Kidney epithelial cell (primary cell): ENCODE results near the gene TMC1. TPM values are rescaled to one million over a fixed set of nuclear protein-coding genes. Genes with fewer than 3 reads are reported as not detected.

Experiments used
- DNase-seq: peaks from one replicate; pipeline ENCODE4 v3.0.0-alpha.2; 2010; ENCODE audit warnings: low read depth
- H3K27me3 ChIP-seq: 2 replicates; pipeline ENCODE4 v1.6.0; 2011; ENCODE audit warnings: low read length; ENCODE audit not compliant: control insufficient read depth, insufficient read depth
- H3K36me3 ChIP-seq: 2 replicates; pipeline ENCODE4 v1.5.1; 2011; ENCODE audit warnings: low read length; ENCODE audit not compliant: control insufficient read depth, insufficient read depth
- H3K4me3 ChIP-seq: 2 replicates; pipeline ENCODE4 v1.5.1; 2011; ENCODE audit warnings: low read depth, mild to moderate bottlenecking, control low read depth, low read length
- total RNA-seq: library from RNA; depleted of rRNA; stranded (reverse); fragments of >200 nt; gene quantifications from 2 replicates; pipeline ENCODE4 v1.2.3, GENCODE V29; 2015
- TF ChIP-seq, protein P1 (sequence below): IDR thresholded peaks from 2 replicates; pipeline ENCODE4 v1.5.1; 2011; ENCODE audit warnings: mild to moderate bottlenecking, moderate library complexity, low read length, control low read depth, inconsistent platforms; ENCODE audit not compliant: insufficient read depth, poor library complexity, severe bottlenecking

Gene TMC1
- total RNA-seq, 1 donor from 2014 or later: not detected

DNA sequence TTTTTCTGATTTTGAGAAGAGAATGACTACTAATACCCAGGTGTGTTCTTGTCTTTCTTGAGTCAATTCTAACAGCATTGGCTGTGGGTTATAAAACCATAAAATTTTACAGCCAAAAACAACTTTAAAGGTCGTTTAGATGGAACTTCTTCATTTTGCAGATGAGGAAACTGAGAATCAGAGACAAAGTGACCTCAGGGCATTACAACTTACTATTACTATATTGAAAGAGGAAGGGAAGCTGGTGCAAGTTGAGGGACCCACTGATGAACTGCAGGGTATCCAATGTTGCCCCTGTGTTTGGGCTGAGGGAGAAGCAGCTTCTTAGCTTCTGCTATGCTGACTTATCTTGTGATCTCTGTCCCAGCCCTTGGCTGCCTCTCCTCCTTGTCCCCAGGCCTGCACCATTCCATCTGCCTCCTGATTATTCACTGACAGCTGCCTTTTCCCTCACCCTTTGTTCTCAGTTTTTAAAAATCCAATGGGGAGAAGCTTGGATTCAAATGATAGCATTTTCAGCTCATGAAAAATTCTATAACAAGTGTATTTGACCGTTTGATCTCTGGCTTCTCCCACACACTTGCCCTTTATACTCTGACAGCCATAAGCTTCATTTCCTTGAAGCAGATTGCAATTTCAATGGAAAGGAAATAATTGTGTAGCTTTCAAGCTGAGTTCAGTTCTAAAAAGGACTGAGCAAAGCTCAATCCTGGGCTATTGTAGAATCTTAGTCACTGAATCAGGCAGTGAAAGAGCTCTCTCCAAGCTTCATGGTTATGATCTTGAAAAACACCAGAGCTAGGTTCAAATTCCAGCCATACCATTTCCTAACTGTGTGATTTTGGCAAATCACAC, 68.5 kb downstream of the TMC1 start:
- TF ChIP-seq, protein P1, sequence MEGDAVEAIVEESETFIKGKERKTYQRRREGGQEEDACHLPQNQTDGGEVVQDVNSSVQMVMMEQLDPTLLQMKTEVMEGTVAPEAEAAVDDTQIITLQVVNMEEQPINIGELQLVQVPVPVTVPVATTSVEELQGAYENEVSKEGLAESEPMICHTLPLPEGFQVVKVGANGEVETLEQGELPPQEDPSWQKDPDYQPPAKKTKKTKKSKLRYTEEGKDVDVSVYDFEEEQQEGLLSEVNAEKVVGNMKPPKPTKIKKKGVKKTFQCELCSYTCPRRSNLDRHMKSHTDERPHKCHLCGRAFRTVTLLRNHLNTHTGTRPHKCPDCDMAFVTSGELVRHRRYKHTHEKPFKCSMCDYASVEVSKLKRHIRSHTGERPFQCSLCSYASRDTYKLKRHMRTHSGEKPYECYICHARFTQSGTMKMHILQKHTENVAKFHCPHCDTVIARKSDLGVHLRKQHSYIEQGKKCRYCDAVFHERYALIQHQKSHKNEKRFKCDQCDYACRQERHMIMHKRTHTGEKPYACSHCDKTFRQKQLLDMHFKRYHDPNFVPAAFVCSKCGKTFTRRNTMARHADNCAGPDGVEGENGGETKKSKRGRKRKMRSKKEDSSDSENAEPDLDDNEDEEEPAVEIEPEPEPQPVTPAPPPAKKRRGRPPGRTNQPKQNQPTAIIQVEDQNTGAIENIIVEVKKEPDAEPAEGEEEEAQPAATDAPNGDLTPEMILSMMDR: no peak

DNA sequence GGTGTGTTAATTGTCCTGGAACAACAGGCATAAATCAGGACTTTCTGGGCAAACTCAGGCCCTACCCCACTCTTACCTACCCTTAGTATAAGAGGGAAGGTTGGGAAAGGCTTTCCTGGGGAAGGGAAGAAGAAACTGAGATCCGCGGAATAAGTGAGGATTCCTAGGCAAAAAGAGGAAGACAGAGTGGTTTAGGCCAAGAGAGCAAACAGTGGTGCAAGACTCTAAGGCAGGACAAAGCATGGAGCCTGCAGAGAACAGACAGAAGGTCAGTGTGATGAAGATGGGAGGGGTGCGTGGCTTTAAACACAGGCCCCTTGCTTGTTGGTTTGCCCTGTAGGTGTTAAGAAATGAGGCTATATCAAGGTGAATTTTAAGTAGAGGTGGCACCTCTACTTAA, 69.4 kb downstream of the TMC1 start:
- DNase-seq: no peak
- TF ChIP-seq, protein P1: no peak
- Histone ChIP-seq H3K36me3 (no peaks in the 10 kb centered on the region), H3K4me3 (no peak overlapping the region), H3K27me3 (no peaks in the 10 kb centered on the region)

More for the DNA sequence above, 68.5 kb downstream of the TMC1 start:
- DNase-seq: no peak
- no peaks in the 10 kb centered on the region for H3K36me3 ChIP-seq
- H3K27me3 ChIP-seq: no peaks in the 10 kb centered on the region
- no peak overlapping the region for H3K4me3 ChIP-seq

DNA sequence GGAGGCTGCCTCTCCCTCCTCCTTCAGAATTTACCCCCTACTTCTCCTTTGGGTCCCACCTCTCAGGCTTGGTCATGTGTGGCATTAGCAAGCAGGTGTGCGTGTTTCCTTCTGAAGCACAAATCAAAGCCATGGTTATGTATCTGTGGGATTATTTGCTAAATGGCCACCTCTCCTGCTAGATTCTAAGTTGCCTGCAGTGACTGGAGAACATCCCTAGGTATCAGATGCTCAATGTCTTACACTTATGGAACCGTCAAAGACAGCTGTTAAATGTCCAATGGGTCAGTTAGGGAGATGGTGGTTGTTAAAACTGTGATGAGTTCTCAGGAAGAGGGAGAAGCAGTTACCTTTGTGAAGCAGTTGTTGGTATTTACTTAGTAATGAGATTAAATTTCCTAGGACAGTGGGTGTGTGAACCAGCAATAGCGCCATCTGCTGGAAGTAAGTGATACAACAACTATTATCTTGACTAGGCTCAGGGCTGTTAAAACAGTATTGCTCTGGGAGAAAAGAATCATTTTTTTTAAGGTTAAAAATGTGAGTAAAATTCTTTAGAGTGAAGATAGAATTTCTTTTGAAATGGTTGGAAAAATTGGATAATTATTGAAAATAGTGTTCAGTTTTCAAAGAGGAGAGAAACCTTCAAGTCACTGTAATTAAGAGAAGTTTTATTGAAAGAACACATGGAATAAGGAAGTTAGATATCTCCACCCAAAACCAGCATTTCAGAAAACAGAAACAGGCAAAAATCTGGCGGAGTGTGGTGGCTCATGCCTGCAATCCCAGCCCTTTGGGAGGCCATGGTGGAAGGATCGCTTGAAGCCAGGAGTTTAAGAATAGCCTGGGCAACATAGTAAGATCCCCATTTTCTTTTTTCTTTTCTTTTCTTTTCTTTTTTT, 71.3 kb downstream of the TMC1 start:
- no peaks in the 10 kb centered on the region for H3K36me3 ChIP-seq
- no peaks in the 10 kb centered on the region for H3K27me3 ChIP-seq
- TF ChIP-seq, protein P1: peak; percentile 63
- no peak overlapping the region for H3K4me3 ChIP-seq
- DNase-seq: no peak

DNA sequence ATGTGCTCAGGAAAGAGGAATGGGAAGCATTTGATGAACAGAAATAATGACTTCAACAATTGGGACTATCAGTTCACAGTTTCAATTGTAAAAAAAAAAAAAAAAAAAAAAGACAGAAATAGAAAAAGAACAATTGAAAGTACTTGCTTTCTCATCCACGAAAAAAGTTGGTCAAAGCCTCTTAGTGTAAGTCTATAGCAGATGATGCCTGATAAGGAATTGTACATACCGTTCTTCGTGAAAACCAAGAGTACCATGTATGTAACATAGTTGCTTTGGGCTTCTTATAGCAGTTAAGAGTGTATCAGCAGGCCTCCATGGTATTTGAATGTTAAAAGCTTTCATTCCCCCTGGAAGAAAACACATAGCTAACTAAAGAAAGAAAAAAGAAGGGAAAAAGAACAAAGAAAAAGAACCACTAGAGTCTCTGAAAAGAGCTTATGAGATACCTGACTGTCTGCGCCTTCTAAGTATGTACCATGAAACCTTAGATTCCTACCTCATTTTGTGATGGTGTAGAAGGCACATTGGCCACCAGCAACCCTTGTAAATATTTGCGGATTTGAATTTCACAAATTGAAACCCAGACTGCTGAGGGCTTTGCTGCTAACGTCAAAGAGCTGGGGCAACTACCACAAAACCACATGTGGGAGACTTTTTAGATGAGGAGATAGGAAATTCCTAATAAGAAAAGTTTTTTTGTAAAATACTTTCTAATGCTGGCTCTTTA, 75.2 kb downstream of the TMC1 start:
- H3K4me3 ChIP-seq: no peak overlapping the region
- TF ChIP-seq, protein P1: no peak
- no peaks in the 10 kb centered on the region for H3K27me3 ChIP-seq
- no peak for DNase-seq
- H3K36me3 ChIP-seq: no peaks in the 10 kb centered on the region

DNA sequence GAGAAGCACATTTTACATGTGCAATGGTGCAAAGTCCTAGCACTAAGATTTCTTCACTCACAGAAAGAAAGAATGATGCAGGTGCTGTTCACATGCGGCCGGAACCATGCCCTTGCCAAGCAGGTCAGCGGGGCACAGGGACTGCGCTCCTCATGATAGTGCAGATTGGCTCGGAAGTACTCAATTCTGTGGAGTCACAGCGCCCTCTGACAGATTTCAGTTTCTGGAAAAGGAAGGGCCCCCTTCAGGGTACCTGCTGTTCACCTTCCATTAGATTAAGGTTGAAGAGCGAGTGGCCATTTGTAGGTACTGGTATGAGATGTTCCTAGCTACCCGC, 75.7 kb downstream of the TMC1 start:
- Histone ChIP-seq H3K36me3 (no peaks in the 10 kb centered on the region), H3K27me3 (no peaks in the 10 kb centered on the region), H3K4me3 (no peak overlapping the region)
- no peak for DNase-seq
- TF ChIP-seq, protein P1: no peak
